HEK293 (cell line): ENCODE data around the gene ACSM2B.
"Not testable (repeated sequence)": the region's sequence is repeated elsewhere in the genome, so short reads cannot be mapped to it uniquely, and the experiment has no call there.

ENCODE experiments used
- CTCF ChIA-PET: fragments of 350-600 bp; formaldehyde crosslinking; extraction: SDS; loops from one replicate; lab custom pipeline; 2021; ENCODE audit warnings: antibody characterized with exemption; lab: Yijun Ruan, JAX
- POLR2A ChIA-PET: fragments of 300-600 bp; formaldehyde crosslinking; extraction: SDS; loops from one replicate; lab custom pipeline; 2020; ENCODE audit warnings: antibody characterized with exemption, inconsistent platforms; lab: Yijun Ruan, JAX
- H3K27ac ChIP-seq: fragments of 200-500 bp; sonication (Bioruptor generic); 2 replicates; pipeline ENCODE4 v1.5.1; 2014; ENCODE audit warnings: low read depth, low read length, control low read depth, inconsistent platforms; ENCODE audit errors: extremely low read depth
- H3K36me3 ChIP-seq, 2 experiments: fragments of 200-500 bp in 1 of 2; sonication (Bioruptor generic) in 1 of 2; 1 replicate in 1 of 2; 2 replicates in 1 of 2; pipeline ENCODE4 v1.5.1; 2014 to 2017; ENCODE audit warnings: inconsistent platforms in 2 of 2, low read length in 2 of 2; ENCODE audit not compliant: control insufficient read depth in 2 of 2, insufficient read depth in 1 of 2
- H3K4me1 ChIP-seq: fragments of 200-500 bp; sonication (Bioruptor generic); 2 replicates; pipeline ENCODE4 v1.5.1; 2014; ENCODE audit warnings: mild to moderate bottlenecking, low read length, inconsistent platforms; ENCODE audit not compliant: control insufficient read depth, insufficient read depth
- H3K4me3 ChIP-seq: 2 replicates; pipeline ENCODE4 v1.5.1; 2011; ENCODE audit warnings: low read depth, mild to moderate bottlenecking, control low read depth, low read length, moderate library complexity
- H3K9me3 ChIP-seq: fragments of 200-500 bp; sonication (Bioruptor generic); 2 replicates; pipeline ENCODE4 v1.5.1; 2014; ENCODE audit warnings: low read depth, low read length, inconsistent platforms; ENCODE audit not compliant: control insufficient read depth, insufficient read depth
- REST ChIP-seq: fragments of 450-650 bp; formaldehyde crosslinking; IDR thresholded peaks from 2 replicates; pipeline ENCODE4 v1.5.1; 2016; ENCODE audit warnings: missing biosample characterization, missing genetic modification characterization
- SALL2 ChIP-seq: fragments of 450-650 bp; formaldehyde crosslinking; IDR thresholded peaks from 2 replicates; pipeline ENCODE4 v1.5.0; 2017; ENCODE audit warnings: missing biosample characterization, mild to moderate bottlenecking, missing genetic modification characterization, borderline replicate concordance
- ZNF221 ChIP-seq: fragments of 450-650 bp; formaldehyde crosslinking; IDR thresholded peaks from 2 replicates; pipeline ENCODE4 v1.5.1; 2017; ENCODE audit warnings: missing biosample characterization, missing genetic modification characterization, borderline replicate concordance
- ZNF544 ChIP-seq: fragments of 450-650 bp; formaldehyde crosslinking; IDR thresholded peaks from 2 replicates; pipeline ENCODE4 v1.5.0; 2017; ENCODE audit warnings: missing biosample characterization, missing genetic modification characterization
- ZNF549 ChIP-seq: fragments of 450-650 bp; IDR thresholded peaks from 2 replicates; pipeline ENCODE4 v1.5.1; 2018; ENCODE audit warnings: missing biosample characterization, missing genetic modification characterization, mild to moderate bottlenecking, inconsistent platforms, moderate library complexity
- ZNF560 ChIP-seq: fragments of 450-650 bp; formaldehyde crosslinking; IDR thresholded peaks from 2 replicates; pipeline ENCODE4 v1.5.1; 2017; ENCODE audit warnings: missing biosample characterization, missing genetic modification characterization, borderline replicate concordance
- ZNF654 ChIP-seq: fragments of 450-650 bp; formaldehyde crosslinking; IDR thresholded peaks from 2 replicates; pipeline ENCODE4 v1.5.1; 2016; ENCODE audit warnings: low read depth, missing biosample characterization, missing genetic modification characterization
- TF ChIP-seq, protein P1 (sequence below): fragments of 450-650 bp; formaldehyde crosslinking; IDR thresholded peaks from 2 replicates; pipeline ENCODE4 v1.5.1; 2016; ENCODE audit warnings: missing biosample characterization, missing genetic modification characterization

ACSM2B gene

GRCh38 chr16:20555628-20556027 lies 20.5 kb downstream of the ACSM2B start:
- TF ChIP-seq REST (tag by site-specific recombination) = peak; percentile 62
- H3K4me1 ChIP-seq, H3K36me3 ChIP-seq, H3K4me3 ChIP-seq, POLR2A ChIA-PET, H3K27ac ChIP-seq, CTCF ChIA-PET, H3K9me3 ChIP-seq: not testable (repeated sequence)

GRCh38 chr16:20554689-20555088 lies 21.5 kb downstream of the ACSM2B start:
- H3K4me3 ChIP-seq, CTCF ChIA-PET, POLR2A ChIA-PET: not testable (repeated sequence)

GRCh38 chr16:20553493-20553892 lies 22.7 kb downstream of the ACSM2B start:
- H3K4me3 ChIP-seq, H3K4me1 ChIP-seq, H3K9me3 ChIP-seq, H3K36me3 ChIP-seq, H3K27ac ChIP-seq, POLR2A ChIA-PET, CTCF ChIA-PET: not testable (repeated sequence)

More at GRCh38 chr16:20554689-20555088, 21.5 kb downstream of the ACSM2B start:
- H3K27ac ChIP-seq, H3K9me3 ChIP-seq, H3K4me1 ChIP-seq, H3K36me3 ChIP-seq: not testable (repeated sequence)

GRCh38 chr16:20546951-20547350 lies 29.2 kb downstream of the ACSM2B start:
- H3K27ac ChIP-seq, H3K4me3 ChIP-seq, H3K4me1 ChIP-seq, POLR2A ChIA-PET, H3K36me3 ChIP-seq, CTCF ChIA-PET, H3K9me3 ChIP-seq: not testable (repeated sequence)

DNA sequence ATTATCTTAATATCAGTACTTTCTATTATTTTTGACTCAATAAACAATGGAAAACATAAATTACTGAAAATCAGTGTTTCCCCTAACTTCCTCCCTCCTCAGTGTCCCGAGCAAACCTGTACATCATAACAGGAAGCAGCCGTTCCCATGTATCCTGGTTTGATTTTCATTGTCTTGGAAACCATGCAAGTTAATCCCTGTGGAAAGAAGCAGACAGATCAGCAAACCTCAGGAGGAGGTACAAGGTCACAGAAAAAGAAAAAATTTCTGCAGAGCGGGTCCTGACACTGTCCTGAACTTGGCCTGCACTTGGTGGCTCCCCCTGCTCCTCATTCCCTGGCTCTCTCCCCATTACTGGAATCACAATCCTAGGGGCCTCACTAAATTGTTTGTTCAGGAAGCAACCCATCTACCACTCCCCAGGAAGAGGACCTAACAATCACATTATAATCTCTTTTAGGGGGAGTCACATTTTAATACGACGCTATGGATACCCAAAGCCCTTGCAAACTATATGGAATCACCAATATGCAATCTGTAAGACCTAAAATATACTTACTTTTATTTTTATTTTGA lies 29.8 kb downstream of the ACSM2B start:
- H3K9me3 ChIP-seq, H3K27ac ChIP-seq, POLR2A ChIA-PET, H3K4me3 ChIP-seq, CTCF ChIA-PET, H3K36me3 ChIP-seq, H3K4me1 ChIP-seq: not testable (repeated sequence)

DNA sequence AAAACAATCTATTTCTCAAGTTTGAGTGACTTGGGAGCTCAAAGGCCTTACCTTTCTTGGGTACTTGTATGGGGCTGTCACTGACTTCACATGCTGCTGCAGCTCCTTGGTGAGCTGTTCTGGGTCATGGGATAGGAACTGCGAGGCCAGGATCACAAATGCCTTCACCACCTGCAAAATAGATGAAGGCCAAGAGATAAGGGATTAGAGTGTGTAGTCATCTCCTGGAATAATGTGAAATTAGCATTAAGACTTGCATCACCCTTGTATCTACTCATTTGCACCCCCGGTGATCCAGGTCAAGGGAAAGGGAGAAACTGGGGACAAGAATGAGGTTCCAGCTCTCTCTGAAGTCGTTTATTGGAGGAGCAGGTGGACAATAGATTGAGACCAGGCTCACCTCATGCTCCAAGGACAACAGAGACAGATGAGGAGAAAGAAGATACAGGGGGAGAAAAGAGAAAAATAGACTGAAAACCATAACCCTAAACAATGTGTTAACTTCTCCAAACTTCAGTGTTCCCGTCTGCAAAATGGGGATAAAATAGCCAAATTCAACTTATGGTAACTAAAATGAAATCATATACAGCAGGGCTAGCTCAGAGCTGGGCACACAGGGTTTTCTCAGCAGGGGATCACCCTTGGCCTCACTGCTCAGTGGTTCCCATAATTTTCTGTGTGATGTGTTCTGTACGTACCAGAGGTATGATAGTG lies 35.4 kb downstream of the ACSM2B start:
- H3K36me3 ChIP-seq, H3K4me1 ChIP-seq, POLR2A ChIA-PET, H3K4me3 ChIP-seq, H3K27ac ChIP-seq, CTCF ChIA-PET, H3K9me3 ChIP-seq: not testable (repeated sequence)

DNA sequence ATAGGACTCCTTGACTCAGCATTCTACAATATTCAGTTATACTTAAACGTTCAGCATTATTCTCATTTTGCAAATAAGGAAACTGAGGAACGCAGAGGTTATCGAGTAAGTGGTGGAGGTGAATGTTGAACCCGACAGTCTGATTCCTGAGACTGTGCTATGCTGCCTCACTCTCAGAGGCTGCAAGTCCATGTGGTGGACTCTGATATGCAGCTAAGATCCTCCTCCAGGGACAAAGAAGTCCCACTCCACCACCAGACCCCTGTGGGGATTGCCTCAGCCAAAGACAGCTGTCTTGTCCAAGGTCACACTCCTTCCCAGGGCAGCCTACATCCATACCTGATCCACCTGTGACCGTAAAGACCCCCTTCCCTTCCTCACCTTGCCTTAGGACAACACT lies 37.5 kb downstream of the ACSM2B start:
- Histone ChIP-seq H3K27ac (no peak overlapping the region), H3K4me3 (no peak overlapping the region), H3K36me3 (no peaks in the 10 kb centered on the region), H3K4me1 (no peaks in the 10 kb centered on the region), H3K9me3 (no peaks in the 10 kb centered on the region)
- ChIA-PET POLR2A (no interaction called here), CTCF (no interaction called here)
- TF ChIP-seq ZNF560 (tag by site-specific recombination) (no peak), ZNF549 (no peak), ZNF654 (tag by site-specific recombination) (no peak), SALL2 (tag by site-specific recombination) (no peak), ZNF544 (tag by site-specific recombination) (no peak), ZNF221 (no peak)
- TF ChIP-seq, protein P1, sequence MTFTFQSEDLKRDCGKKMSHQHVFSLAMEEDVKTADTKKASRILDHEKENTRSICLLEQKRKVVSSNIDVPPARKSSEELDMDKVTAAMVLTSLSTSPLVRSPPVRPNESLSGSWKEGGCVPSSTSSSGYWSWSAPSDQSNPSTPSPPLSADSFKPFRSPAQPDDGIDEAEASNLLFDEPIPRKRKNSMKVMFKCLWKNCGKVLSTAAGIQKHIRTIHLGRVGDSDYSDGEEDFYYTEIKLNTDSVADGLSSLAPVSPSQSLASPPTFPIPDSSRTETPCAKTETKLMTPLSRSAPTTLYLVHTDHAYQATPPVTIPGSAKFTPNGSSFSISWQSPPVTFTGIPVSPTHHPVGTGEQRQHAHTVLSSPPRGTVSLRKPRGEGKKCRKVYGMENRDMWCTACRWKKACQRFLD (tag by site-specific recombination) = no peak
